H9 (cell line): ENCODE measurements around the gene CNBP. TPM values are rescaled to one million over a fixed set of nuclear protein-coding genes. Genes with fewer than 3 reads are reported as not detected.
A peak's percentile ranks its signal among the peaks of the same experiment; 100 is the strongest.

ENCODE experiments used
- DNase-seq: peaks from one replicate; pipeline ENCODE4 v3.0.0-alpha.2; 2017
- H2AFZ ChIP-seq: one replicate; pipeline ENCODE4 v1.6.1; 2013; ENCODE audit warnings: mild to moderate bottlenecking, low read length, control low read depth, moderate library complexity
- H2AK5ac ChIP-seq: 2 replicates; pipeline ENCODE4 v1.6.1; 2013; ENCODE audit warnings: low read length, control low read depth, mixed read lengths; ENCODE audit not compliant: insufficient read length
- H2BK120ac ChIP-seq: one replicate; pipeline ENCODE4 v1.6.1; 2013; ENCODE audit warnings: low read depth, mild to moderate bottlenecking, low read length, control low read depth, inconsistent platforms; ENCODE audit not compliant: poor library complexity, severe bottlenecking
- H2BK12ac ChIP-seq: 2 replicates; pipeline ENCODE4 v1.6.1; 2013; ENCODE audit warnings: low read length, control low read depth, mixed read lengths, low read depth; ENCODE audit not compliant: insufficient read length
- H2BK15ac ChIP-seq: 2 replicates; pipeline ENCODE4 v1.6.1; 2013; ENCODE audit warnings: low read depth, low read length, control low read depth
- H2BK20ac ChIP-seq: one replicate; pipeline ENCODE4 v1.6.1; 2013; ENCODE audit warnings: low read depth, mild to moderate bottlenecking, low read length, control low read depth, inconsistent platforms; ENCODE audit not compliant: poor library complexity, severe bottlenecking
- H2BK5ac ChIP-seq: 2 replicates; pipeline ENCODE4 v1.6.1; 2013; ENCODE audit warnings: low read length, control low read depth, mixed read lengths; ENCODE audit not compliant: insufficient read length
- H3K14ac ChIP-seq: 2 replicates; pipeline ENCODE4 v1.6.1; 2013; ENCODE audit warnings: low read length, control low read depth; ENCODE audit not compliant: insufficient read depth
- H3K18ac ChIP-seq: 2 replicates; pipeline ENCODE4 v1.6.1; 2013; ENCODE audit warnings: low read depth, mild to moderate bottlenecking, mixed read lengths, low read length, control low read depth; ENCODE audit not compliant: insufficient read length
- H3K23ac ChIP-seq: 2 replicates; pipeline ENCODE4 v1.6.1; 2013; ENCODE audit warnings: low read length, control low read depth, mixed read lengths, low read depth; ENCODE audit not compliant: insufficient read length
- H3K23me2 ChIP-seq: 2 replicates; pipeline ENCODE4 v1.6.1; 2013; ENCODE audit warnings: low read depth, mild to moderate bottlenecking, mixed read lengths, low read length, control low read depth; ENCODE audit not compliant: insufficient read length, poor library complexity, severe bottlenecking
- H3K27ac ChIP-seq: 2 replicates; pipeline ENCODE4 v1.5.1; 2013; ENCODE audit warnings: low read length, control low read depth, mixed read lengths, low read depth; ENCODE audit not compliant: insufficient read length
- H3K27me3 ChIP-seq: 2 replicates; pipeline ENCODE4 v1.6.1; 2013; ENCODE audit warnings: low read length, control low read depth, inconsistent platforms; ENCODE audit not compliant: insufficient read depth
- H3K4ac ChIP-seq: 2 replicates; pipeline ENCODE4 v1.6.1; 2013; ENCODE audit warnings: low read depth, mild to moderate bottlenecking, control low read depth, inconsistent platforms, low read length, moderate library complexity
- H3K4me1 ChIP-seq: 2 replicates; pipeline ENCODE4 v1.6.1; 2013; ENCODE audit warnings: low read length, control low read depth, inconsistent platforms; ENCODE audit not compliant: insufficient read depth
- H3K4me2 ChIP-seq: 2 replicates; pipeline ENCODE4 v1.6.1; 2013; ENCODE audit warnings: low read length, control low read depth, mixed read lengths; ENCODE audit not compliant: insufficient read length, insufficient read depth
- H3K56ac ChIP-seq: 2 replicates; pipeline ENCODE4 v1.6.1; 2013; ENCODE audit warnings: low read depth, mild to moderate bottlenecking, mixed read lengths, low read length, control low read depth; ENCODE audit not compliant: insufficient read length
- H3K79me1 ChIP-seq: 2 replicates; pipeline ENCODE4 v1.6.1; 2013; ENCODE audit warnings: low read depth, mild to moderate bottlenecking, moderate library complexity, low read length, control low read depth, inconsistent platforms; ENCODE audit not compliant: insufficient read depth, poor library complexity, severe bottlenecking
- H3K79me2 ChIP-seq: 2 replicates; pipeline ENCODE4 v1.6.1; 2013; ENCODE audit warnings: low read length, control low read depth, inconsistent platforms; ENCODE audit not compliant: insufficient read depth
- H3K9ac ChIP-seq: 2 replicates; pipeline ENCODE4 v1.6.1; 2013; ENCODE audit warnings: low read length, control low read depth, mixed read lengths; ENCODE audit not compliant: insufficient read length; ENCODE audit errors: extremely low read depth
- H3K9me3 ChIP-seq: one replicate; pipeline ENCODE4 v1.6.1; 2013; ENCODE audit warnings: low read depth, low read length, inconsistent platforms; ENCODE audit not compliant: control insufficient read depth
- H3T11ph ChIP-seq: one replicate; pipeline ENCODE4 v1.6.1; 2013; ENCODE audit warnings: mild to moderate bottlenecking, low read length, control low read depth, inconsistent platforms
- H4K20me1 ChIP-seq: one replicate; pipeline ENCODE4 v1.6.1; 2013; ENCODE audit not compliant: control insufficient read depth, insufficient read length, insufficient read depth
- H4K5ac ChIP-seq: 2 replicates; pipeline ENCODE4 v1.6.1; 2013; ENCODE audit warnings: low read depth, mild to moderate bottlenecking, mixed read lengths, low read length, control low read depth; ENCODE audit not compliant: insufficient read length
- H4K8ac ChIP-seq: replicated peaks from 2 replicates; pipeline ENCODE4 v1.6.1; 2013; ENCODE audit warnings: low read length, control low read depth, mixed read lengths, low read depth; ENCODE audit not compliant: insufficient read length
- H4K91ac ChIP-seq: 2 replicates; pipeline ENCODE4 v1.6.1; 2013; ENCODE audit warnings: low read depth, mild to moderate bottlenecking, moderate library complexity, mixed read lengths, low read length, control low read depth; ENCODE audit not compliant: insufficient read length
- H3K27ac Mint-ChIP-seq, 3 experiments: 2 replicates in 2 of 3; 3 replicates in 1 of 3; pipeline ENCODE4 v1.8.0; 2020 to 2021; ENCODE audit warnings: mixed read lengths in 3 of 3, mild to moderate bottlenecking in 1 of 3, moderate library complexity in 1 of 3
- H3K27me3 Mint-ChIP-seq: 2 replicates; pipeline ENCODE4 v1.8.0; 2021; ENCODE audit warnings: low read depth, mild to moderate bottlenecking, moderate library complexity, mixed read lengths
- H3K36me3 Mint-ChIP-seq, 3 experiments: 2 replicates in 2 of 3; 3 replicates in 1 of 3; pipeline ENCODE4 v1.8.0; 2020 to 2021; ENCODE audit warnings: low read depth in 3 of 3, mixed read lengths in 3 of 3; ENCODE audit not compliant: insufficient read depth in 1 of 3
- H3K4me1 Mint-ChIP-seq, 2 experiments: 2 replicates each; pipeline ENCODE4 v1.8.0; 2020; ENCODE audit warnings: mixed read lengths in 2 of 2
- H3K4me3 Mint-ChIP-seq, 2 experiments: 2 replicates in 1 of 2; 3 replicates in 1 of 2; pipeline ENCODE4 v1.8.0; 2020 to 2021; ENCODE audit warnings: mild to moderate bottlenecking in 2 of 2, mixed read lengths in 2 of 2, moderate library complexity in 1 of 2
- H3K9me3 Mint-ChIP-seq, 2 experiments: 2 replicates in 1 of 2; 3 replicates in 1 of 2; pipeline ENCODE4 v1.8.0; 2020; ENCODE audit warnings: mild to moderate bottlenecking in 2 of 2, mixed read lengths in 2 of 2, moderate library complexity in 1 of 2
- WGBS: extraction: QIAGEN DNeasy Blood & Tissue Kit; methylation state at CpG from one replicate; pipeline ENCODE4 v1.1.7; 2013; ENCODE audit warnings: missing lambda C conversion rate, low lambda C conversion rate, mixed read lengths; ENCODE audit not compliant: insufficient read length; ENCODE audit errors: extremely low coverage; 5-methylcytosine and 5-hydroxymethylcytosine counted together
- total RNA-seq: library from RNA; stranded (reverse); gene quantifications from 2 replicates; pipeline ENCODE4 v1.2.1, GENCODE V29; 2021
- TF ChIP-seq, protein P1 (sequence below): fragments of 200-600 bp; sonication (generic); conservative IDR thresholded peaks from 3 replicates; pipeline ENCODE4 v1.8.0; 2021; ENCODE audit warnings: antibody characterized with exemption, mild to moderate bottlenecking

Gene CNBP
- total RNA-seq, 1 experiment from 2014 or later: 433 TPM

DNA sequence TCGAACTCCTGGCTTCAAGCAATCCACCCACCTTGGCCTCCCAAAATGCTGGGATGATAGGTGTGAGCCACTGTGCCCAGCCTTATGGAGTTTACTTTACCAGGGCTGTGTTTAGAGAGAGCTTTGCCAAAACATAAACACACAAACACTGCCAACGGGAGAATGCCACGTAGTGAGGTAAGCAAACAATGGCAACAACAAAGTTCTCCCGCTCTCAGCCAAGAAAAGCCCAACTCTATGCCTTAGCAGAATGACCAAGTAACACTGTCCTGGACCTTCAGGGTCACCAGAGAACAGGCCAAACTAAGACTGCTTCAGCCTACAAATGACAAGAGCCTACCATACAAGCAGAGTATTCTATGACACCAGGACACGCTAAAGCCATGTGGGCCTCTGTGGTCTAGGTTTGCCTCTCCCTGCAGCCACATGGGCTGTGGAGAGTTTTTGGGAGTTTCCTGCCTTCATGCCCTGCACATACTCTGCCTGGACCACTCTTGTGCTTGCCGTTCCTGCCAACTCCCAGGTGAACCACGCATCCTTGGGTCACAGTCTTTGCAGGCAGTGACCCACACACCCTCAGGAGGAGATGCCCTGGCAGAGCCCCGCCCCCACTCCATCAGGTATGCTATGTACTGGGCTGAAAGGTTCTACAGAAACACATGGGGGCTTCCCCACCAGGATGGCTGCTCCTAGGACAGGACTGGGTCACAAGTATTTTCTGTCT is 21.6 kb upstream of the CNBP start:
- H2AK5ac ChIP-seq: no peak overlapping the region
- no peaks in the 10 kb centered on the region for H3K23me2 ChIP-seq
- no peak overlapping the region for H2BK5ac ChIP-seq
- H3K27ac Mint-ChIP-seq: peak overlapping the region in 1 of 3 experiments; percentile 73; a peak in 1 of 7 replicates
- H3K23ac ChIP-seq: no peak overlapping the region
- H4K20me1 ChIP-seq: no peaks in the 10 kb centered on the region
- no peak overlapping the region for H3K4me3 Mint-ChIP-seq
- no peaks in the 10 kb centered on the region for H3K79me1 ChIP-seq
- no peak overlapping the region for H3K9ac ChIP-seq
- no peaks in the 10 kb centered on the region for H3K9me3 ChIP-seq
- H3K27me3 Mint-ChIP-seq: no peaks in the 10 kb centered on the region; the same call in 1 of the 2 replicates
- no peak overlapping the region for H3K56ac ChIP-seq
- WGBS: no CpG with 5 or more reads among the region's 8 CpGs
- H2BK12ac ChIP-seq: no peak overlapping the region
- no peak overlapping the region for H2AFZ ChIP-seq
- no peak overlapping the region for H4K5ac ChIP-seq
- no peak overlapping the region for H3K4ac ChIP-seq
- H3K36me3 Mint-ChIP-seq: no peaks in the 10 kb centered on the region
- H3K9me3 Mint-ChIP-seq: no peaks in the 10 kb centered on the region
- no peaks in the 10 kb centered on the region for H3K4me1 ChIP-seq
- H2BK120ac ChIP-seq: no peak overlapping the region
- H3K27ac ChIP-seq: no peak overlapping the region
- H2BK20ac ChIP-seq: no peak overlapping the region
- no peak for DNase-seq
- H2BK15ac ChIP-seq: no peak overlapping the region
- TF ChIP-seq, protein P1, sequence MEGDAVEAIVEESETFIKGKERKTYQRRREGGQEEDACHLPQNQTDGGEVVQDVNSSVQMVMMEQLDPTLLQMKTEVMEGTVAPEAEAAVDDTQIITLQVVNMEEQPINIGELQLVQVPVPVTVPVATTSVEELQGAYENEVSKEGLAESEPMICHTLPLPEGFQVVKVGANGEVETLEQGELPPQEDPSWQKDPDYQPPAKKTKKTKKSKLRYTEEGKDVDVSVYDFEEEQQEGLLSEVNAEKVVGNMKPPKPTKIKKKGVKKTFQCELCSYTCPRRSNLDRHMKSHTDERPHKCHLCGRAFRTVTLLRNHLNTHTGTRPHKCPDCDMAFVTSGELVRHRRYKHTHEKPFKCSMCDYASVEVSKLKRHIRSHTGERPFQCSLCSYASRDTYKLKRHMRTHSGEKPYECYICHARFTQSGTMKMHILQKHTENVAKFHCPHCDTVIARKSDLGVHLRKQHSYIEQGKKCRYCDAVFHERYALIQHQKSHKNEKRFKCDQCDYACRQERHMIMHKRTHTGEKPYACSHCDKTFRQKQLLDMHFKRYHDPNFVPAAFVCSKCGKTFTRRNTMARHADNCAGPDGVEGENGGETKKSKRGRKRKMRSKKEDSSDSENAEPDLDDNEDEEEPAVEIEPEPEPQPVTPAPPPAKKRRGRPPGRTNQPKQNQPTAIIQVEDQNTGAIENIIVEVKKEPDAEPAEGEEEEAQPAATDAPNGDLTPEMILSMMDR: no peak
- no peak overlapping the region for H3K4me2 ChIP-seq
- H4K8ac ChIP-seq: no peak overlapping the region
- no peak overlapping the region for H3K18ac ChIP-seq
- no peak overlapping the region for H4K91ac ChIP-seq
- H3T11ph ChIP-seq: no peak overlapping the region
- no peaks in the 10 kb centered on the region for H3K27me3 ChIP-seq
- H3K4me1 Mint-ChIP-seq: peaks cover 0 to 3% of the 10 kb centered on the region in 2 experiments; a peak in 2 of 4 replicates
- H3K79me2 ChIP-seq: no peaks in the 10 kb centered on the region
- H3K14ac ChIP-seq: no peak overlapping the region
